GM23338 (cell line): ENCODE data around the gene CD69. TPM values are rescaled to one million over a fixed set of nuclear protein-coding genes. Genes with fewer than 3 reads are reported as not detected.

ENCODE experiments used
- ATAC-seq: fragments of 200-7000 bp; cut with Tn5 transposase; 3 replicates; pipeline ENCODE4 v1.9.1; 2020
- DNase-seq: peaks from one replicate; pipeline ENCODE4 v3.0.0-alpha.2; 2015; ENCODE audit warnings: low spot score
- H2AFZ ChIP-seq: fragments of 200-600 bp; sonication (generic); 2 replicates; pipeline ENCODE4 v1.8.0; 2016; ENCODE audit warnings: antibody characterized with exemption, mild to moderate bottlenecking, moderate library complexity
- H3F3A ChIP-seq: fragments of 200-600 bp; sonication (generic); replicated peaks from 2 replicates; pipeline ENCODE4 v1.8.0; 2017; ENCODE audit warnings: antibody characterized with exemption, mixed run types, low read depth
- H3K27ac ChIP-seq: fragments of 200-600 bp; sonication (generic); 2 replicates; pipeline ENCODE4 v1.6.1; 2016; ENCODE audit warnings: low read depth
- H3K27me3 ChIP-seq: fragments of 200-600 bp; sonication (generic); 2 replicates; pipeline ENCODE4 v1.8.0; 2016; ENCODE audit warnings: mild to moderate bottlenecking, mixed run types, moderate library complexity; ENCODE audit not compliant: insufficient read depth
- H3K36me3 ChIP-seq: fragments of 200-600 bp; sonication (generic); 2 replicates; pipeline ENCODE4 v1.8.0; 2016; ENCODE audit warnings: mild to moderate bottlenecking; ENCODE audit not compliant: insufficient read depth
- H3K4me1 ChIP-seq: fragments of 200-600 bp; sonication (generic); 2 replicates; pipeline ENCODE4 v1.8.0; 2016; ENCODE audit warnings: mild to moderate bottlenecking, moderate library complexity; ENCODE audit not compliant: insufficient read depth
- H3K4me2 ChIP-seq: fragments of 200-600 bp; sonication (generic); 2 replicates; pipeline ENCODE4 v1.7.1; 2017; ENCODE audit warnings: mixed run types
- H3K4me3 ChIP-seq: fragments of 200-600 bp; sonication (generic); 2 replicates; pipeline ENCODE4 v1.6.1; 2016; ENCODE audit warnings: mixed run types
- H3K79me2 ChIP-seq: fragments of 200-600 bp; sonication (generic); replicated peaks from 2 replicates; pipeline ENCODE4 v1.8.0; 2017; ENCODE audit warnings: mild to moderate bottlenecking; ENCODE audit not compliant: insufficient read depth
- H3K9me2 ChIP-seq: fragments of 200-600 bp; sonication (generic); 2 replicates; pipeline ENCODE4 v1.8.0; 2017; ENCODE audit not compliant: insufficient read depth
- H4K20me1 ChIP-seq: fragments of 200-600 bp; sonication (generic); replicated peaks from 2 replicates; pipeline ENCODE4 v1.8.0; 2017; ENCODE audit warnings: mild to moderate bottlenecking; ENCODE audit not compliant: insufficient read depth
- H3K27ac Mint-ChIP-seq: 2 replicates; pipeline ENCODE4 v1.8.0; 2020; ENCODE audit warnings: inconsistent platforms, mild to moderate bottlenecking, moderate library complexity, mixed read lengths
- H3K27me3 Mint-ChIP-seq: 3 replicates; pipeline ENCODE4 v1.8.0; 2022; ENCODE audit warnings: low read depth, mild to moderate bottlenecking, moderate library complexity, mixed read lengths, inconsistent platforms; ENCODE audit not compliant: insufficient read depth, poor library complexity
- H3K36me3 Mint-ChIP-seq: 3 replicates; pipeline ENCODE4 v1.8.0; 2021; ENCODE audit warnings: low read depth, mild to moderate bottlenecking, inconsistent platforms, moderate library complexity, mixed read lengths
- H3K4me1 Mint-ChIP-seq: 3 replicates; pipeline ENCODE4 v1.8.0; 2020; ENCODE audit warnings: mild to moderate bottlenecking, inconsistent platforms, mixed read lengths
- H3K4me3 Mint-ChIP-seq: 3 replicates; pipeline ENCODE4 v1.8.0; 2021; ENCODE audit warnings: moderate library complexity, mild to moderate bottlenecking, inconsistent platforms, mixed read lengths
- H3K9me3 Mint-ChIP-seq: 3 replicates; pipeline ENCODE4 v1.8.0; 2020; ENCODE audit warnings: moderate library complexity, mild to moderate bottlenecking, inconsistent platforms, mixed read lengths
- CREB1 ChIP-seq: fragments of 250-450 bp; sonication (Bioruptor Pico); IDR thresholded peaks from 2 replicates; pipeline ENCODE4 v1.5.0; 2020; ENCODE audit warnings: low read depth, mild to moderate bottlenecking, moderate library complexity
- EZH2 ChIP-seq: fragments of 200-600 bp; sonication (generic); IDR thresholded peaks from one replicate; pipeline ENCODE4 v1.8.0; 2017; ENCODE audit warnings: antibody characterized with exemption, mild to moderate bottlenecking, low read depth; ENCODE audit not compliant: unreplicated experiment
- EZH2phosphoT487 ChIP-seq: fragments of 200-600 bp; sonication (generic); IDR thresholded peaks from one replicate; pipeline ENCODE4 v1.8.1; 2018; ENCODE audit warnings: antibody characterized with exemption; ENCODE audit not compliant: unreplicated experiment
- JUNB ChIP-seq: IDR thresholded peaks from one replicate; pipeline ENCODE4 v1.6.1; 2016; ENCODE audit warnings: antibody characterized with exemption; ENCODE audit not compliant: unreplicated experiment
- NANOG ChIP-seq: IDR thresholded peaks from 2 replicates; pipeline ENCODE4 v1.6.1; 2016; ENCODE audit warnings: antibody characterized with exemption, borderline replicate concordance
- STAT1 ChIP-seq: IDR thresholded peaks from one replicate; pipeline ENCODE4 v1.6.1; 2016; ENCODE audit warnings: antibody characterized with exemption; ENCODE audit not compliant: unreplicated experiment
- ZNF331 ChIP-seq: fragments of 250-450 bp; sonication (Bioruptor Pico); IDR thresholded peaks from 2 replicates; pipeline ENCODE4 v1.5.0; 2020; ENCODE audit warnings: low read depth, mild to moderate bottlenecking, moderate library complexity
- polyA plus RNA-seq: library from polyadenylated mRNA; unstranded; fragments of >200 nt; fragmentation: Nextera tagmentation; extraction: Ambion mirVana; gene quantifications from 2 replicates; pipeline ENCODE4 v1.2.1, GENCODE V29; 2016
- total RNA-seq: library from RNA; depleted of rRNA; stranded (reverse); fragments of >200 nt; shearing (Covaris generic); gene quantifications from 2 replicates; pipeline ENCODE4 v1.2.3, GENCODE V29; 2014
- TF ChIP-seq, protein P1 (sequence below): fragments of 250-450 bp; sonication (Bioruptor Pico); IDR thresholded peaks from 2 replicates; pipeline ENCODE4 v1.5.0; 2020; ENCODE audit warnings: mild to moderate bottlenecking, moderate library complexity
- TF ChIP-seq, protein P2 (sequence below), 2 experiments: fragments of 200-600 bp in 1 of 2; sonication (generic) in 1 of 2; conservative IDR thresholded peaks; 2 replicates each; pipeline versions ENCODE4 v1.5.1 to v1.6.1; 2016 to 2017; ENCODE audit warnings: antibody characterized with exemption in 2 of 2, low read depth in 2 of 2, mild to moderate bottlenecking in 2 of 2, moderate library complexity in 1 of 2
- TF ChIP-seq, protein P3 (sequence below): IDR thresholded peaks from 2 replicates; pipeline ENCODE4 v1.6.1; 2016; ENCODE audit warnings: antibody characterized with exemption

CD69 gene
- total and polyA plus RNA-seq, 2 experiments from 2014 or later = not detected

DNA sequence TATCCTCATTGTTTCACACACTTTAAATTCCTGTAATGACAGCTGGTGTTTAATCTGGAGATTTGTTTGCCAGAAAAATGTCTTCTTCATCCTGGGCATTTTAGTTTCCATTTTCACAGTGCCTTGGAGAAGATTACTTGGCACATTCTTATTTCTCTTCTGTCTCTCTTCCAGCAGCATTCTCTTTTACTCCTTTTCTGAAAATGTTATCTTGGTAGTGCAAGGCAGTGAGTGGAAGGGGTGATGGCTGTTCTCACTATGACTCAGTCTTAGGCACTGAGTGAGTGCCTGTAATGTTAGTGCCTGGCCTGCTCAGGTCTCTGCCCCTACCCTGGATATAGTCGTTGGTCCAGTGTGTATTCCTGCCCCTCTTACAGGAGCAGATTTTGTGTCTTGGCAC lies 40.9 kb downstream of the CD69 start:
- DNase-seq = no peak
- Histone ChIP-seq H3K4me3 (no peak overlapping the region), H3K27me3 (no peaks in the 10 kb centered on the region), H3F3A (no peaks in the 10 kb centered on the region), H4K20me1 (no peaks in the 10 kb centered on the region), H3K4me1 (no peaks in the 10 kb centered on the region), H3K27ac (no peak overlapping the region), H3K4me2 (no peak overlapping the region), H3K79me2 (no peaks in the 10 kb centered on the region), H2AFZ (no peak overlapping the region), H3K36me3 (no peaks in the 10 kb centered on the region), H3K9me2 (no peaks in the 10 kb centered on the region)
- Mint-ChIP-seq H3K4me3 (no peak overlapping the region), H3K27me3 (peaks cover 6% of the 10 kb centered on the region), H3K9me3 (no peaks in the 10 kb centered on the region), H3K4me1 (no peaks in the 10 kb centered on the region), H3K27ac (no peak overlapping the region), H3K36me3 (no peaks in the 10 kb centered on the region)
- TF ChIP-seq EZH2 = no peak
- TF ChIP-seq NANOG = no peak
- TF ChIP-seq, protein P1, sequence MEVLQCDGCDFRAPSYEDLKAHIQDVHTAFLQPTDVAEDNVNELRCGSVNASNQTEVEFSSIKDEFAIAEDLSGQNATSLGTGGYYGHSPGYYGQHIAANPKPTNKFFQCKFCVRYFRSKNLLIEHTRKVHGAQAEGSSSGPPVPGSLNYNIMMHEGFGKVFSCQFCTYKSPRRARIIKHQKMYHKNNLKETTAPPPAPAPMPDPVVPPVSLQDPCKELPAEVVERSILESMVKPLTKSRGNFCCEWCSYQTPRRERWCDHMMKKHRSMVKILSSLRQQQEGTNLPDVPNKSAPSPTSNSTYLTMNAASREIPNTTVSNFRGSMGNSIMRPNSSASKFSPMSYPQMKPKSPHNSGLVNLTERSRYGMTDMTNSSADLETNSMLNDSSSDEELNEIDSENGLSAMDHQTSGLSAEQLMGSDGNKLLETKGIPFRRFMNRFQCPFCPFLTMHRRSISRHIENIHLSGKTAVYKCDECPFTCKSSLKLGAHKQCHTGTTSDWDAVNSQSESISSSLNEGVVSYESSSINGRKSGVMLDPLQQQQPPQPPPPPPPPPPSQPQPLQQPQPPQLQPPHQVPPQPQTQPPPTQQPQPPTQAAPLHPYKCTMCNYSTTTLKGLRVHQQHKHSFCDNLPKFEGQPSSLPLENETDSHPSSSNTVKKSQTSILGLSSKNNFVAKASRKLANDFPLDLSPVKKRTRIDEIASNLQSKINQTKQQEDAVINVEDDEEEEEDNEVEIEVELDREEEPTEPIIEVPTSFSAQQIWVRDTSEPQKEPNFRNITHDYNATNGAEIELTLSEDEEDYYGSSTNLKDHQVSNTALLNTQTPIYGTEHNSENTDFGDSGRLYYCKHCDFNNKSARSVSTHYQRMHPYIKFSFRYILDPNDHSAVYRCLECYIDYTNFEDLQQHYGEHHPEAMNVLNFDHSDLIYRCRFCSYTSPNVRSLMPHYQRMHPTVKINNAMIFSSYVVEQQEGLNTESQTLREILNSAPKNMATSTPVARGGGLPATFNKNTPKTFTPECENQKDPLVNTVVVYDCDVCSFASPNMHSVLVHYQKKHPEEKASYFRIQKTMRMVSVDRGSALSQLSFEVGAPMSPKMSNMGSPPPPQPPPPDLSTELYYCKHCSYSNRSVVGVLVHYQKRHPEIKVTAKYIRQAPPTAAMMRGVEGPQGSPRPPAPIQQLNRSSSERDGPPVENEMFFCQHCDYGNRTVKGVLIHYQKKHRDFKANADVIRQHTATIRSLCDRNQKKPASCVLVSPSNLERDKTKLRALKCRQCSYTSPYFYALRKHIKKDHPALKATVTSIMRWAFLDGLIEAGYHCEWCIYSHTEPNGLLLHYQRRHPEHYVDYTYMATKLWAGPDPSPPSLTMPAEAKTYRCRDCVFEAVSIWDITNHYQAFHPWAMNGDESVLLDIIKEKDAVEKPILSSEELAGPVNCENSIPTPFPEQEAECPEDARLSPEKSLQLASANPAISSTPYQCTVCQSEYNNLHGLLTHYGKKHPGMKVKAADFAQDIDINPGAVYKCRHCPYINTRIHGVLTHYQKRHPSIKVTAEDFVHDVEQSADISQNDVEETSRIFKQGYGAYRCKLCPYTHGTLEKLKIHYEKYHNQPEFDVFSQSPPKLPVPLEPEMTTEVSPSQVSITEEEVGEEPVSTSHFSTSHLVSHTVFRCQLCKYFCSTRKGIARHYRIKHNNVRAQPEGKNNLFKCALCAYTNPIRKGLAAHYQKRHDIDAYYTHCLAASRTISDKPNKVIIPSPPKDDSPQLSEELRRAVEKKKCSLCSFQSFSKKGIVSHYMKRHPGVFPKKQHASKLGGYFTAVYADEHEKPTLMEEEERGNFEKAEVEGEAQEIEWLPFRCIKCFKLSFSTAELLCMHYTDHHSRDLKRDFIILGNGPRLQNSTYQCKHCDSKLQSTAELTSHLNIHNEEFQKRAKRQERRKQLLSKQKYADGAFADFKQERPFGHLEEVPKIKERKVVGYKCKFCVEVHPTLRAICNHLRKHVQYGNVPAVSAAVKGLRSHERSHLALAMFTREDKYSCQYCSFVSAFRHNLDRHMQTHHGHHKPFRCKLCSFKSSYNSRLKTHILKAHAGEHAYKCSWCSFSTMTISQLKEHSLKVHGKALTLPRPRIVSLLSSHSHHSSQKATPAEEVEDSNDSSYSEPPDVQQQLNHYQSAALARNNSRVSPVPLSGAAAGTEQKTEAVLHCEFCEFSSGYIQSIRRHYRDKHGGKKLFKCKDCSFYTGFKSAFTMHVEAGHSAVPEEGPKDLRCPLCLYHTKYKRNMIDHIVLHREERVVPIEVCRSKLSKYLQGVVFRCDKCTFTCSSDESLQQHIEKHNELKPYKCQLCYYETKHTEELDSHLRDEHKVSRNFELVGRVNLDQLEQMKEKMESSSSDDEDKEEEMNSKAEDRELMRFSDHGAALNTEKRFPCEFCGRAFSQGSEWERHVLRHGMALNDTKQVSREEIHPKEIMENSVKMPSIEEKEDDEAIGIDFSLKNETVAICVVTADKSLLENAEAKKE (CRISPR knock-in tag) = no peak
- ATAC-seq = no peak

DNA sequence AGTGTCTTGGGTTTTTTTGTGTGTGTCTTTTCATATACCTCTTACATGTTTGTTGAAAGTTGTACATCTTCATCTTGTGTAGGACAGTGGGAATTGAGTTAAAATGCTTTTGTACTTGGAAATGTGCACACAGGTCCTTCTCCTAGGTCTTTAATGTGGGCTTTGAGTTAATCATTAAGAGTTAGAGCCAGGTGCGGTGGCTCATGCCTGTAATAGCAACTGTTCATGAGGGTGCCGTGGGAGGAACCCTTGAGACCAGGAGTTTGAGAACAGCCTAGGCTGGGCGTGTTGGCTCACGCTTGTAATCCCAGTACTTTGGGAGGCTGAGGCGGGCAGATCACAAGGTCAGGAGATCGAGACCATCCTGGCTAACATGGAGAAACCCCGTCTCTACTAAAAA lies 41.7 kb downstream of the CD69 start:
- no peaks in the 10 kb centered on the region for H3K4me1 Mint-ChIP-seq
- no peak overlapping the region for H2AFZ ChIP-seq
- no peaks in the 10 kb centered on the region for H3K36me3 Mint-ChIP-seq
- H3K27ac ChIP-seq = no peak overlapping the region
- no peaks in the 10 kb centered on the region for H3K9me3 Mint-ChIP-seq
- no peak overlapping the region for H3K27ac Mint-ChIP-seq
- H3K9me2 ChIP-seq = no peaks in the 10 kb centered on the region
- no peaks in the 10 kb centered on the region for H3K4me1 ChIP-seq
- H3K4me2 ChIP-seq = no peak overlapping the region
- H3K79me2 ChIP-seq = no peaks in the 10 kb centered on the region
- no peak overlapping the region for H3K4me3 ChIP-seq
- DNase-seq (no peak), ATAC-seq (no peak)
- H3K27me3 ChIP-seq = no peaks in the 10 kb centered on the region
- H4K20me1 ChIP-seq = no peaks in the 10 kb centered on the region
- peaks cover 6% of the 10 kb centered on the region for H3K27me3 Mint-ChIP-seq
- H3K4me3 Mint-ChIP-seq = no peak overlapping the region
- H3F3A ChIP-seq = no peaks in the 10 kb centered on the region
- no peaks in the 10 kb centered on the region for H3K36me3 ChIP-seq
- TF ChIP-seq EZH2phosphoT487 (no peak), NANOG (no peak), STAT1 (no peak), CREB1 (no peak), JUNB (no peak), ZNF331 (CRISPR knock-in tag) (no peak), EZH2 (no peak)
- TF ChIP-seq, protein P2, sequence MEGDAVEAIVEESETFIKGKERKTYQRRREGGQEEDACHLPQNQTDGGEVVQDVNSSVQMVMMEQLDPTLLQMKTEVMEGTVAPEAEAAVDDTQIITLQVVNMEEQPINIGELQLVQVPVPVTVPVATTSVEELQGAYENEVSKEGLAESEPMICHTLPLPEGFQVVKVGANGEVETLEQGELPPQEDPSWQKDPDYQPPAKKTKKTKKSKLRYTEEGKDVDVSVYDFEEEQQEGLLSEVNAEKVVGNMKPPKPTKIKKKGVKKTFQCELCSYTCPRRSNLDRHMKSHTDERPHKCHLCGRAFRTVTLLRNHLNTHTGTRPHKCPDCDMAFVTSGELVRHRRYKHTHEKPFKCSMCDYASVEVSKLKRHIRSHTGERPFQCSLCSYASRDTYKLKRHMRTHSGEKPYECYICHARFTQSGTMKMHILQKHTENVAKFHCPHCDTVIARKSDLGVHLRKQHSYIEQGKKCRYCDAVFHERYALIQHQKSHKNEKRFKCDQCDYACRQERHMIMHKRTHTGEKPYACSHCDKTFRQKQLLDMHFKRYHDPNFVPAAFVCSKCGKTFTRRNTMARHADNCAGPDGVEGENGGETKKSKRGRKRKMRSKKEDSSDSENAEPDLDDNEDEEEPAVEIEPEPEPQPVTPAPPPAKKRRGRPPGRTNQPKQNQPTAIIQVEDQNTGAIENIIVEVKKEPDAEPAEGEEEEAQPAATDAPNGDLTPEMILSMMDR (conservative IDR thresholded peaks at IDR 0.05; ENCODE audit: low read depth in 2 of 2) = no peak
- TF ChIP-seq, protein P3, sequence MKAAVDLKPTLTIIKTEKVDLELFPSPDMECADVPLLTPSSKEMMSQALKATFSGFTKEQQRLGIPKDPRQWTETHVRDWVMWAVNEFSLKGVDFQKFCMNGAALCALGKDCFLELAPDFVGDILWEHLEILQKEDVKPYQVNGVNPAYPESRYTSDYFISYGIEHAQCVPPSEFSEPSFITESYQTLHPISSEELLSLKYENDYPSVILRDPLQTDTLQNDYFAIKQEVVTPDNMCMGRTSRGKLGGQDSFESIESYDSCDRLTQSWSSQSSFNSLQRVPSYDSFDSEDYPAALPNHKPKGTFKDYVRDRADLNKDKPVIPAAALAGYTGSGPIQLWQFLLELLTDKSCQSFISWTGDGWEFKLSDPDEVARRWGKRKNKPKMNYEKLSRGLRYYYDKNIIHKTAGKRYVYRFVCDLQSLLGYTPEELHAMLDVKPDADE = no peak
